ENCODE results near the gene TIMM17A. TPM values are rescaled to one million over a fixed set of nuclear protein-coding genes. Genes with fewer than 3 reads are reported as not detected.

Gene TIMM17A
- total and polyA plus RNA-seq, 2 of the 8 experiments (the other 6 are each of a cell fraction or from before 2014, with no cell fraction given): 30.3 to 57.1 TPM

- Histone ChIP-seq H3K79me2 (ENCODE audit: control insufficient read depth in 1 of 2, insufficient read depth in 2 of 2, low read length in 2 of 2) (peaks cover 0 to under 1% of the 10 kb centered on the region in 2 experiments; a peak in 1 of 4 replicates), H2AK5ac (ENCODE audit: low read depth, low read length) (no peak overlapping the region), H4K8ac (ENCODE audit: extremely low read depth, insufficient read depth, low read length) (no peak overlapping the region), H2BK5ac (ENCODE audit: low read depth, low read length) (no peak overlapping the region), H3K56ac (replicated peaks; ENCODE audit: insufficient read length, low read depth, low read length) (no peak overlapping the region), H3K23me2 (ENCODE audit: low read depth, low read length) (no peaks in the 10 kb centered on the region), H3K4me3 (ENCODE audit: extremely low read depth in 1 of 4, insufficient read depth in 2 of 4, low read depth in 3 of 4, low read length in 4 of 4) (no peak overlapping the region), H3K27ac (ENCODE audit: low read depth, low read length) (no peak overlapping the region), H3K9me3 (ENCODE audit: insufficient read depth in 2 of 2, low read depth in 1 of 2, low read length in 1 of 2) (no peaks in the 10 kb centered on the region), H2BK120ac (replicated peaks; ENCODE audit: low read depth, low read length) (no peak overlapping the region), H2AFZ (ENCODE audit: low read length) (no peak overlapping the region), H3K36me3 (ENCODE audit: control insufficient read depth in 2 of 4, insufficient read depth in 4 of 4, low read length in 3 of 4) (peaks cover 8 to 37% (median 16%) of the 10 kb centered on the region in 4 experiments; a peak in 7 of 8 replicates), H2BK12ac (ENCODE audit: low read depth, low read length) (no peak overlapping the region), H3K23ac (ENCODE audit: insufficient read length) (no peak overlapping the region), H3K4me1 (replicated peaks in 1 of 4; ENCODE audit: control insufficient read depth in 3 of 4, insufficient read depth in 4 of 4, low read length in 3 of 4) (peaks cover 0 to 13% (median 4%) of the 10 kb centered on the region in 4 experiments; a peak in 5 of 7 replicates), H3K18ac (ENCODE audit: extremely low read depth, low read length) (no peak overlapping the region), H3K27me3 (replicated peaks in 1 of 4; ENCODE audit: control insufficient read depth in 3 of 4, extremely low read depth in 1 of 4, insufficient read depth in 3 of 4, low read length in 3 of 4) (no peaks in the 10 kb centered on the region), H4K91ac (replicated peaks; ENCODE audit: insufficient read length, low read length) (no peak overlapping the region), H3K79me1 (ENCODE audit: low read depth, low read length) (no peaks in the 10 kb centered on the region; the same call in 1 of the 2 replicates), H3K4ac (replicated peaks; ENCODE audit: insufficient read length, low read depth, low read length) (no peak overlapping the region), H2BK15ac (ENCODE audit: low read length) (no peak overlapping the region), H4K5ac (ENCODE audit: insufficient read length, low read depth, low read length) (no peak overlapping the region), H3K9ac (replicated peaks in 1 of 4; ENCODE audit: extremely low read depth in 1 of 4, low read depth in 3 of 4, low read length in 3 of 4) (no peak overlapping the region), H3K14ac (ENCODE audit: insufficient read length) (no peak overlapping the region), H4K20me1 (replicated peaks in 1 of 2; ENCODE audit: control insufficient read depth in 1 of 2, insufficient read depth in 2 of 2, low read length in 2 of 2) (peaks cover 0 to 2% of the 10 kb centered on the region in 2 experiments), H3K4me2 (ENCODE audit: insufficient read depth in 1 of 2, low read depth in 2 of 2, low read length in 2 of 2) (no peak overlapping the region), H2BK20ac (ENCODE audit: low read length) (no peak overlapping the region)
- DNase-seq (ENCODE audit: low read depth in 1 of 2, low spot score in 2 of 2): no peak
- ChIA-PET POLR2A (ENCODE audit: partially characterized antibody) (interaction anchor here (1.0 to 6.9 kb wide), 10 partner anchors 9 to 118 kb away, joined by 3 to 33 read pairs (median 6); no protein-coding TSS in a partner anchor), CTCF (ENCODE audit: partially characterized antibody) (interaction anchor here (0.9 to 27.9 kb wide), 13 partner anchors 7 to 137 kb away, joined by 3 to 1014 read pairs (median 3); partner anchors contain the start of genes ELF3 and GPR37L1)
- FAIRE-seq: no peak
- WGBS, 2 experiments (ENCODE audit: extremely low coverage in 1 of 2, insufficient coverage in 1 of 2, insufficient read length in 1 of 2, insufficient replicate concordance in 2 of 2, low coverage in 1 of 2, low lambda C conversion rate in 2 of 2, missing lambda C conversion rate in 1 of 2): 94% methylated on average over 21 of the region's 21 CpGs; no CpG with 5 or more reads in 1 of the 2 experiments
- TF ChIP-seq MAFK (IDR thresholded peaks at IDR 0.05; ENCODE audit: low read depth, low read length) (no peak), GABPA (IDR thresholded peaks at IDR 0.05; ENCODE audit: borderline replicate concordance, insufficient read depth, low read length) (no peak), BCL11A (IDR thresholded peaks at IDR 0.05; ENCODE audit: low read depth in 2 of 2, low read length in 2 of 2) (no peak), JUND (IDR thresholded peaks at IDR 0.05; ENCODE audit: low read length) (no peak), CHD2 (IDR thresholded peaks at IDR 0.05; ENCODE audit: low read length) (no peak), SIX5 (IDR thresholded peaks at IDR 0.05; ENCODE audit: low read depth, low read length) (no peak), SP2 (IDR thresholded peaks at IDR 0.05; ENCODE audit: low read length) (no peak), RNF2 (IDR thresholded peaks at IDR 0.05; ENCODE audit: borderline replicate concordance, low read depth, low read length, missing control alignments, poor library complexity, severe bottlenecking) (no peak), GTF2F1 (IDR thresholded peaks at IDR 0.05; ENCODE audit: borderline replicate concordance, low read depth, low read length) (no peak), KDM5A (IDR thresholded peaks at IDR 0.05; ENCODE audit: low read length) (no peak)
- TF ChIP-seq, protein P1, sequence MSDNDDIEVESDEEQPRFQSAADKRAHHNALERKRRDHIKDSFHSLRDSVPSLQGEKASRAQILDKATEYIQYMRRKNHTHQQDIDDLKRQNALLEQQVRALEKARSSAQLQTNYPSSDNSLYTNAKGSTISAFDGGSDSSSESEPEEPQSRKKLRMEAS (IDR thresholded peaks at IDR 0.05): no peak
Observed at GRCh38 chr1:202016811-202017748, 61.8 kb downstream of the TIMM17A start.
